Measurements from ENCODE around the gene TMEM184B. TPM values are rescaled to one million over a fixed set of nuclear protein-coding genes. Genes with fewer than 3 reads are reported as not detected.

TMEM184B gene
- total RNA-seq, 6 experiments from 2014 or later: 104 to 125 (median 111) TPM

DNA sequence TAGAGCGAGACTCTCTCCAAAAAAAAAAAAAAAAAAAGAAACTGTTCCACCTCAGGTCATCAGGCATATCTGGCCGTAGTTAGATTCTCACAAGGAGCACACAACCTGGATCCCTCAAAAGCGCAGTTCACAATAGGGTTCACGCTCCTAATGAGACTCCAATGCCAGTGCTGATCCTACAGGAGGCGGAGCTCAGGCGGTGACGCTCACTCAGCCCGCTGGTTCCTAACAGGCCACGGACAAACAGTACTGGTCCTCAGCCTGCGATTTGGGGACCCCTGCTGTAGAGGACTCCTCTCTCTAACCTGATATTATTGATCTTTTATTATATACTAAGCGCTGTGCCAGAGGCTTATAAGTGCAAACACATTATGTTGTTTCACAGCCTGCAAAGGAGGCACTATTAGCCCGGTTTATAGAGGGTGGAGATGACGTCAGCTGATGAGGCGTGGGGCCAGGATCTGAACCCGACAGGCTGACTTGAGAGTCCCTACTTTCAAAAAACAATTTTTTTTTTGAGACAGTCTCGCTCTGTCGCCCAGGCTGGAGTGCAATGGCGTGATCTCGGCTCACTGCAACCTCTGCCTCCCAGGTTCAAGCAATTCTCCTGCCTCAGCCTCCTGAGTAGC, 75.9 kb downstream of the TMEM184B start:
- no peaks in the 10 kb centered on the region for H3K9me3 Mint-ChIP-seq
- H3K27me3 Mint-ChIP-seq (ENCODE audit: insufficient read depth): peaks cover 7% of the 10 kb centered on the region
- H3K27ac Mint-ChIP-seq: no peak overlapping the region
- TF ChIP-seq, protein P1, sequence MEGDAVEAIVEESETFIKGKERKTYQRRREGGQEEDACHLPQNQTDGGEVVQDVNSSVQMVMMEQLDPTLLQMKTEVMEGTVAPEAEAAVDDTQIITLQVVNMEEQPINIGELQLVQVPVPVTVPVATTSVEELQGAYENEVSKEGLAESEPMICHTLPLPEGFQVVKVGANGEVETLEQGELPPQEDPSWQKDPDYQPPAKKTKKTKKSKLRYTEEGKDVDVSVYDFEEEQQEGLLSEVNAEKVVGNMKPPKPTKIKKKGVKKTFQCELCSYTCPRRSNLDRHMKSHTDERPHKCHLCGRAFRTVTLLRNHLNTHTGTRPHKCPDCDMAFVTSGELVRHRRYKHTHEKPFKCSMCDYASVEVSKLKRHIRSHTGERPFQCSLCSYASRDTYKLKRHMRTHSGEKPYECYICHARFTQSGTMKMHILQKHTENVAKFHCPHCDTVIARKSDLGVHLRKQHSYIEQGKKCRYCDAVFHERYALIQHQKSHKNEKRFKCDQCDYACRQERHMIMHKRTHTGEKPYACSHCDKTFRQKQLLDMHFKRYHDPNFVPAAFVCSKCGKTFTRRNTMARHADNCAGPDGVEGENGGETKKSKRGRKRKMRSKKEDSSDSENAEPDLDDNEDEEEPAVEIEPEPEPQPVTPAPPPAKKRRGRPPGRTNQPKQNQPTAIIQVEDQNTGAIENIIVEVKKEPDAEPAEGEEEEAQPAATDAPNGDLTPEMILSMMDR (IDR thresholded peaks at IDR 0.05): no peak
- H3K4me1 Mint-ChIP-seq (ENCODE audit: low read depth): peaks cover 41% of the 10 kb centered on the region
- H3K4me3 Mint-ChIP-seq: peak overlapping the region; percentile 53; the same call in 1 of the 2 replicates
- no peak for DNase-seq
- no peaks in the 10 kb centered on the region for H3K36me3 Mint-ChIP-seq (ENCODE audit: low read depth)

DNA sequence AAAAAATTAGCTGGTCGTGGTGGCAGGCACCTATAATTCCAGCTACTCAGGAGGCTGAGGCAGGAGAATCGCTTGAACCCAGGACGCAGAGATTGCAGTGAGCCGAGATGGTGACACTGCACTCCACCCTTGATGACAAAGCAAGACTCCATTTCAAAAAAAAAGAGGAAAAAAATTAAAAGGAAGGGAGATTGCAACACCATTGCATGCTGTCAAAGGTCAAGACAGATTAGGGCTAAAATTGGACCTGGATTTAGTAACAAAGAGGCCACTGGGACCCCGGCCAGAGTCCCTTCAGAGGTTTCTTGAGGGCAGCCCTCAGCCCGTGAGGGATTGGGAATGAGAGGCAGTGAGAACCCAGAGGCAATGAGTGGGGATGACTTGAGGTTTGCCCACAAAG, 79.2 kb downstream of the TMEM184B start:
- Mint-ChIP-seq H3K4me3 (no peak overlapping the region), H3K27me3 (ENCODE audit: insufficient read depth) (peaks cover 5% of the 10 kb centered on the region), H3K27ac (no peak overlapping the region), H3K36me3 (ENCODE audit: low read depth) (no peaks in the 10 kb centered on the region), H3K4me1 (ENCODE audit: low read depth) (peaks cover 39% of the 10 kb centered on the region), H3K9me3 (no peaks in the 10 kb centered on the region)
- TF ChIP-seq, protein P1 (IDR thresholded peaks at IDR 0.05): no peak
- DNase-seq: no peak

DNA sequence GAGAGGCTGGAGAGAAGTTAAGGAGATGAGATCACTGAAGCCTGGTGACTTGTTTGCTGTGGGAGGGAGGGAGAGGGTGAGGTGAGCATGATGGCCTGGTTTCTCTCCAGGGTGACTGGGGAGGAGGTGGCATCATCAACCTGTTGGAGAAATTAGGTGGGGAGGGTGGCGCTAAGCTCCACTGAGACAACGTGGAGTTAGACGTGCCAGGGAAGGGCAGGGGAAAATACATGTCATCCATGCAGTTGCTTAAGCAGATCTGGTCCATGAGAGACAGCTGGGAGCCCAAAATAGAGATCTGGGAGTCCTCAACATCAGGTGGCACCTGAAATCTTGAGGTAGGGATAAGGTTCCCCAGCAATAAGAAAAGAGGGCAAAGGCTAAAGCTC, 80.3 kb downstream of the TMEM184B start:
- no peaks in the 10 kb centered on the region for H3K36me3 Mint-ChIP-seq (ENCODE audit: low read depth)
- TF ChIP-seq, protein P1 (IDR thresholded peaks at IDR 0.05): no peak
- peaks cover 43% of the 10 kb centered on the region for H3K4me1 Mint-ChIP-seq (ENCODE audit: low read depth)
- H3K4me3 Mint-ChIP-seq: no peak overlapping the region
- peaks cover 5% of the 10 kb centered on the region for H3K27me3 Mint-ChIP-seq (ENCODE audit: insufficient read depth)
- no peaks in the 10 kb centered on the region for H3K9me3 Mint-ChIP-seq
- no peak overlapping the region; the same call in 1 of the 2 replicates for H3K27ac Mint-ChIP-seq
- DNase-seq: no peak

DNA sequence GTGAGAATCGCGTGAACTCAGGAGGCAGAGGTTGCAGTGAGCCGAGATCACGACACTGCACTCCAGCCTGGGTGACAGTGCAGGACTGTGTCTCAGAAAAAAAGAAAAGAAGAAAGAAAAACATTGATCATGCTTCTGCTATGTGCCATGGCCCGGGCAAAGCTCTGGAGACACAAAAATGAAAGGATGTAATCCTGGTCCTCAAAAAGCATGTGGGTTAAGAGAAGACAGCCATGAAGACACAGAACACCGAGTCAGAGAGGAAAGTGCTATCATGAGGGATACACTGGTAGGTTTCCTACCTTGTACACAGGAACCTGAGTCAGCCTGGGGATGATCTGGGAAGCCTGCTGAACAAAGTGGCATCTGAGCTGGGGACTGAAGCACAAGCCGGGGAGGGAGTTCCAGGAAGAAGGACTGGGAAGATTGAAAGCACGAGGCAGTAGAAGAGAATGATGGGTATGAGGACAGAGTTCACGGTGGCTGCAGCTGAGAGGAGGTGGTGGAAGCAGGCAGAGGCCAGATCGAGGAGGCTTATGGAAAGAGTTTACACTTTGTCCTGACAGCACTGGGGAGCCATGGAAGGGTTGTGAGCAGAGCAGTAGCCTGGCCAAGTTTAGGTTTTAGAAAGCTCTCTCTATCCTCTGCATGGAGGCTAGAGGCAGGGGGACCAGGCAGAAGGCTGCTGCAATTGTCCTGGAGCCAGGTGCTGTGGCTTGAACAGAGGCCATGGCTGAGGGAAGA, 80.9 kb downstream of the TMEM184B start:
- peaks cover 42% of the 10 kb centered on the region for H3K4me1 Mint-ChIP-seq (ENCODE audit: low read depth)
- peak overlapping the region; percentile 5; the same call in 1 of the 2 replicates for H3K4me3 Mint-ChIP-seq
- H3K36me3 Mint-ChIP-seq (ENCODE audit: low read depth): no peaks in the 10 kb centered on the region
- no peaks in the 10 kb centered on the region for H3K9me3 Mint-ChIP-seq
- peak overlapping the region; percentile 35 for H3K27ac Mint-ChIP-seq
- TF ChIP-seq, protein P1 (IDR thresholded peaks at IDR 0.05): no peak
- no peak for DNase-seq
- H3K27me3 Mint-ChIP-seq (ENCODE audit: insufficient read depth): peaks cover 5% of the 10 kb centered on the region

DNA sequence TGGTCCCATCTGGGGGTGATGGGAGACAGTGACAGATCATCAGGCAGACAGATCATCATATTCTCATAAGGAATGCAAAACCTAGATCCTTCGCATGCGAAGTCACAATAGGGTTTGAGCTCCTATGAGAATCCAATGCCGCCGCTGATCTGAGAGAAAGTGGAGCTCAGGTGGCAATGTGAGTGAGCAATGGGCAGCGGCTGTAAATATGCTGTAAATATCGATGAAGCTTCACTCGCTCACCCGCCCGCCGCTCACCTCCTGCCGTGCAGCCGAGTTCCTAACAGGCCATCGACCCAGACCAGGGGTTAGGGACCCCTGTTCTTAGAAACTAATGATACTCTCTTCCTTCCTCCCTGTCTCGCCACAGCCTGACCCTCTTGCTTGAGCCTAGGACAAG, 81.8 kb downstream of the TMEM184B start:
- TF ChIP-seq, protein P1 (IDR thresholded peaks at IDR 0.05): no peak
- Mint-ChIP-seq H3K36me3 (ENCODE audit: low read depth) (no peaks in the 10 kb centered on the region), H3K27me3 (ENCODE audit: insufficient read depth) (peaks cover 5% of the 10 kb centered on the region), H3K27ac (no peak overlapping the region), H3K4me1 (ENCODE audit: low read depth) (peaks cover 48% of the 10 kb centered on the region), H3K4me3 (no peak overlapping the region), H3K9me3 (no peaks in the 10 kb centered on the region)
- no peak for DNase-seq
